ENCODE results near the gene C1orf115. TPM values are rescaled to one million over a fixed set of nuclear protein-coding genes. Genes with fewer than 3 reads are reported as not detected.

C1orf115 gene
- polyA plus RNA-seq, 1 donor (not counting 4 experiments of a cell fraction or from before 2014, with no cell fraction given), result 0.72 TPM

DNA sequence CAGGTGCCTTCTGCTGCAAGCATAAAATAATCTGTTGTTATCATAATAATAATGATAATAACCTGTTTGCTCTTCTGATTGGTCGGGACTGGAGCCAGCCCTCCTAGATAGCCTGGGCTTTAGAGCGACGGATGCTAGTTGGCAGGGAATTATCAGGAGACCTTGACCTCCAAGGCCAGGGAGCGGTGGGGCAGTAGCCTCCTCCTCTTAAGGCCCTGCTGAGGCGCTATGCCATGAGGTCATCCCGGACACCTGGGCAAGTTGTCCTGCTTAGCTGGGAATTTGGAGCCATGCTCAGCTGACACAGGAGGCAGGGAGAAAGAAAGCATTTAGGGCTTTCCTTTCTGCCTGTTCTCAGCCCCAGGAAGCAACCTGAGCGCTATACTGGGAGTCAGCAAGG is 15.6 kb downstream of the C1orf115 start:
- dilution Hi-C loops (cut with MboI; ENCODE audit: extremely low pct_ligation_motif_present, low sequenced_read_pairs), result no loop called here
- no peaks in the 10 kb centered on the region for H3K9me3 ChIP-seq (ENCODE audit: control insufficient read depth, low read depth, low read length)
- H3K4me3 ChIP-seq (ENCODE audit: control insufficient read depth in 2 of 3, extremely low read depth in 1 of 3, insufficient read depth in 2 of 3, low read depth in 1 of 3, low read length in 3 of 3), result no peak overlapping the region
- no peaks in the 10 kb centered on the region for H3K4me1 ChIP-seq (ENCODE audit: control insufficient read depth, extremely low read depth, insufficient read depth, low read length)
- no peak overlapping the region for H2AFZ ChIP-seq (ENCODE audit: control insufficient read depth, low read length)
- no peak for FAIRE-seq
- no peak overlapping the region for H3K9ac ChIP-seq (ENCODE audit: control insufficient read depth, extremely low read depth, insufficient read depth, low read length)
- no peaks in the 10 kb centered on the region for H3K79me2 ChIP-seq (ENCODE audit: control insufficient read depth, insufficient read depth, low read length)
- TF ChIP-seq, protein P1, sequence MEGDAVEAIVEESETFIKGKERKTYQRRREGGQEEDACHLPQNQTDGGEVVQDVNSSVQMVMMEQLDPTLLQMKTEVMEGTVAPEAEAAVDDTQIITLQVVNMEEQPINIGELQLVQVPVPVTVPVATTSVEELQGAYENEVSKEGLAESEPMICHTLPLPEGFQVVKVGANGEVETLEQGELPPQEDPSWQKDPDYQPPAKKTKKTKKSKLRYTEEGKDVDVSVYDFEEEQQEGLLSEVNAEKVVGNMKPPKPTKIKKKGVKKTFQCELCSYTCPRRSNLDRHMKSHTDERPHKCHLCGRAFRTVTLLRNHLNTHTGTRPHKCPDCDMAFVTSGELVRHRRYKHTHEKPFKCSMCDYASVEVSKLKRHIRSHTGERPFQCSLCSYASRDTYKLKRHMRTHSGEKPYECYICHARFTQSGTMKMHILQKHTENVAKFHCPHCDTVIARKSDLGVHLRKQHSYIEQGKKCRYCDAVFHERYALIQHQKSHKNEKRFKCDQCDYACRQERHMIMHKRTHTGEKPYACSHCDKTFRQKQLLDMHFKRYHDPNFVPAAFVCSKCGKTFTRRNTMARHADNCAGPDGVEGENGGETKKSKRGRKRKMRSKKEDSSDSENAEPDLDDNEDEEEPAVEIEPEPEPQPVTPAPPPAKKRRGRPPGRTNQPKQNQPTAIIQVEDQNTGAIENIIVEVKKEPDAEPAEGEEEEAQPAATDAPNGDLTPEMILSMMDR (optimal IDR thresholded peaks at IDR 0.05 in 1 of 3, IDR thresholded peaks at IDR 0.05 in 1 of 3, conservative IDR thresholded peaks at IDR 0.05 in 1 of 3; ENCODE audit: extremely low read depth in 1 of 3, insufficient read depth in 2 of 3, low read length in 3 of 3), result no peak
- TF ChIP-seq EZH2 (IDR thresholded peaks at IDR 0.05; ENCODE audit: low read length), result no peak
- no peak overlapping the region for H3K27ac ChIP-seq (ENCODE audit: control insufficient read depth, insufficient read depth, low read length)
- H3K4me2 ChIP-seq (ENCODE audit: control insufficient read depth, extremely low read depth, insufficient read depth, low read depth, low read length), result no peak overlapping the region
- H3K27me3 ChIP-seq (ENCODE audit: control insufficient read depth, extremely low read depth, insufficient read depth, low read length), result peaks cover 5% of the 10 kb centered on the region
- no peaks in the 10 kb centered on the region for H4K20me1 ChIP-seq (ENCODE audit: control insufficient read depth, extremely low read depth, insufficient read depth, low read length)
- H3K36me3 ChIP-seq (ENCODE audit: control insufficient read depth in 2 of 2, extremely low read depth in 1 of 2, insufficient read depth in 2 of 2, low read length in 2 of 2), result no peaks in the 10 kb centered on the region
- H3K9me1 ChIP-seq (ENCODE audit: control insufficient read depth, extremely low read depth, insufficient read depth, low read length), result no peaks in the 10 kb centered on the region
- DNase-seq (ENCODE audit: low read depth, low spot score), result no peak

DNA sequence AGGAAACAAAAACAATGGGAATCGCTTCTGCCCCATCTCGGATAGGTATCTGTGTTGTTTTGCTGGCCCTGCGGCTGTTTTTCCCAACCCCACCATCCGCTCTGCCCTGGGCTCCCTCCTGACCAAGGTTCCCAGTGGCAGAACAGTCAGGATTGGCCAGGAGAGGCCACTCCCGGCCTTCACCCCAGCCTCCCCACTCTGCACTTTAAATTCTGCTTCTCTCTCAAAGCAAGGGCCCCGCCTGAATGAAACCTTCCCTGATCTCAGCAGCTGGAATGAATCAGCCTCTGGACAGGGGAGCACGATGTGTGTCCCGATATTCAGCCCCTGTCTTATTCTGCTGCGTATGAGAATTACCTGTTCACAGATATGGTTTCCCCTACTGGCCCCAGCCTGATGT is 16.3 kb downstream of the C1orf115 start:
- H3K4me2 ChIP-seq (ENCODE audit: control insufficient read depth, extremely low read depth, insufficient read depth, low read depth, low read length), result no peak overlapping the region
- TF ChIP-seq EZH2 (IDR thresholded peaks at IDR 0.05; ENCODE audit: low read length), result no peak
- TF ChIP-seq, protein P1 (optimal IDR thresholded peaks at IDR 0.05 in 1 of 3, IDR thresholded peaks at IDR 0.05 in 1 of 3, conservative IDR thresholded peaks at IDR 0.05 in 1 of 3; ENCODE audit: extremely low read depth in 1 of 3, insufficient read depth in 2 of 3, low read length in 3 of 3), result no peak
- no peak for FAIRE-seq
- no peaks in the 10 kb centered on the region for H3K9me1 ChIP-seq (ENCODE audit: control insufficient read depth, extremely low read depth, insufficient read depth, low read length)
- no peaks in the 10 kb centered on the region for H3K79me2 ChIP-seq (ENCODE audit: control insufficient read depth, insufficient read depth, low read length)
- DNase-seq (ENCODE audit: low read depth, low spot score), result no peak
- no peak overlapping the region for H3K4me3 ChIP-seq (ENCODE audit: control insufficient read depth in 2 of 3, extremely low read depth in 1 of 3, insufficient read depth in 2 of 3, low read depth in 1 of 3, low read length in 3 of 3)
- no peaks in the 10 kb centered on the region for H3K4me1 ChIP-seq (ENCODE audit: control insufficient read depth, extremely low read depth, insufficient read depth, low read length)
- H3K27me3 ChIP-seq (ENCODE audit: control insufficient read depth, extremely low read depth, insufficient read depth, low read length), result peaks cover 5% of the 10 kb centered on the region
- no peak overlapping the region for H3K9ac ChIP-seq (ENCODE audit: control insufficient read depth, extremely low read depth, insufficient read depth, low read length)
- H4K20me1 ChIP-seq (ENCODE audit: control insufficient read depth, extremely low read depth, insufficient read depth, low read length), result no peaks in the 10 kb centered on the region
- H2AFZ ChIP-seq (ENCODE audit: control insufficient read depth, low read length), result no peak overlapping the region
- H3K36me3 ChIP-seq (ENCODE audit: control insufficient read depth in 2 of 2, extremely low read depth in 1 of 2, insufficient read depth in 2 of 2, low read length in 2 of 2), result no peaks in the 10 kb centered on the region
- no peaks in the 10 kb centered on the region for H3K9me3 ChIP-seq (ENCODE audit: control insufficient read depth, low read depth, low read length)
- dilution Hi-C loops (cut with MboI; ENCODE audit: extremely low pct_ligation_motif_present, low sequenced_read_pairs), result no loop called here
- H3K27ac ChIP-seq (ENCODE audit: control insufficient read depth, insufficient read depth, low read length), result no peak overlapping the region

Measured in keratinocyte (primary cell).